Lung microvascular endothelial cell (primary cell): Measurements from ENCODE around the gene NOL9. TPM values are rescaled to one million over a fixed set of nuclear protein-coding genes. Genes with fewer than 3 reads are reported as not detected.
"Not testable (repeated sequence)": the region's sequence is repeated elsewhere in the genome, so short reads cannot be mapped to it uniquely, and the experiment has no call there.

Source experiments
- DNase-seq, 2 donors: peaks; one replicate each; pipeline versions ENCODE4 v3.0.0 to v3.0.0-alpha.2; 2010; ENCODE audit warnings: low read depth in 2 of 2
- total RNA-seq: library from RNA; depleted of rRNA; stranded (reverse); fragments of >200 nt; gene quantifications from 2 replicates; pipeline ENCODE4 v1.2.1, GENCODE V29; 2014

NOL9 gene
- 12.9 and 15.1 TPM in 2 replicates for total RNA-seq

DNA sequence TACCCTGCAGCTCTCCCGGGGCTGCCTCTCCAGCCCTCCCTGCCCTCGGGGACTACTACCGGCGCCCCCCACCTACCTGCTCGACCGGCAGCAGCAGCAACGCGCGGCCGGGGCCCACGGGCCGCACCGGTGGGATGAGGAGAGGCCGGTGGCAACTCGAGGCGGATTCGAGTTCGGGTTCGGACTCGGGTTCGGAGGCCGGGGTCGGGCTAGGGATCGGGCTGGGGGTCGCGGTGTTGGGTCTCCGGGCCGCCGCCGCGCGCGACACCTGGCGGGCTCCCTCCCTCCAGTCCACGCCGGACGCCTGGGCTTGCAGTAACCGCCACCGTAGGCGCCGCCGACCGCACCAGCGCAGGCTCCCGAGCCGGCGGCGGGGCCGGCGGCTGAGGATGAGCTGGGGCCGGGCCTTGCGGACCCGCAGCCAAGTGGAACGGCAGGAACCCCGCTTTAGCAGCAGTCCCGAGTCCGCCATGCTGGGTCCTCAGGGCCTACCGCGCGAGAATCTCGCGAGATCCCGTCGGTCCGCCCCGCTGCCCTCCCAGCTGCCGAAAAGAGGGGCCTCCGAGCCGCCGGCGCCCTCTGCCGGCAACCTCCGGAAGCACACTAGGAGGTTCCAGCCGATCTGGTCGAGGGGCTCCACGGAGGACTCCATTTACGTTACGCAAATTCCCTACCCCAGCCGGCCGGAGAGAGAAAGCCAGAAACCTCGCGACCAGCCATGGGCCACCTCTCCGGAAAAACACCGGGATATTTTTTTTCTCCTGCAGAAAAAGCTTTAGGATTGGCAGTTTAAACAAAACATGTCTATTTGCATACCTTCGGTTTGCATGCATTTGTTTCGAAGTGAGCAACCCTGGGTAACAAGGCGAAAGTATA lies at the start of gene NOL9:
NOL9 (minus strand) TSS at position 483 of the 876 bp plus-strand sequence; CDS start at position 472, 11 bp downstream.
- peak; percentile 92 to 95 for DNase-seq

- peak; percentile 64 to 81 for DNase-seq
Observed at GRCh38 chr1:6603238-6603914, 49.1 kb upstream of the NOL9 start.

GRCh38 chr1:6602669-6603237 lies 48.4 kb upstream of the NOL9 start, which contains the start of gene KLHL21:
Gene KLHL21, minus strand, starts transcription at chr1:6602869. Its CDS starts 52 bp downstream, at chr1:6602817.
- DNase-seq, result peak; percentile 91 to 93

GRCh38 chr1:6601923-6602668 lies 47.8 kb upstream of the NOL9 start:
- peak; percentile 74 for DNase-seq

- DNase-seq, result peak; percentile 77 to 92
Observed at GRCh38 chr1:6601049-6601922, 47.0 kb upstream of the NOL9 start.

DNA sequence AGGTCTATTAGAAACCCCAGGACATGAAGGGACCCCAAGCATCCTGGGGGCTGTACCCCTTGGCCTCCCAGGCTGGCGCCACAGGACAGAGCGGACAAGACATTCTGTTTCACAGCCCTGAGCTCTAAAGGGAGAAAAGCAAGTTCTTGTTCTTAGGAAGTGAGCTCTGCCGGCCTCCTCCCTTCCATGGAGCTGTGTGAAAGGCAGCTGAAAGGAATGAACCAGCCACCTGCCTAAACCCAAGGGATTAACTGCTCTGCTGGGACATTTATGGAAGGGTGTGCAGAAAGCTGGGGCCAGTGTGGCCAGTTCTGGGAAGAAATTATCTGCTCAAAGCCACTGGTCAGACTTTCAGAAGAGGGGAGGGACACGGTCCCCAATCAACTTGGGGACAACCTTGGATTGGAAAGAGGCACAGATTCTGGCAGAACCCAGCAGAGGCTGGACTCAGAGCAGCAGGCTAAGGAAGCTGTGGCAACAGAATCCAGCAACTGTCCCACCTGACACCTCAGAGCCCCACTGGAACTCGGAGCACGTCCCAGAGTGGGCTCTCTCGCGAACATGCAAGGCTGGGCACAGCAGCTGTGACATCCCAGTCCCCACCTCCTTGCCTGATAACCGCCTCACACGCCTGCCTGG lies 46.2 kb upstream of the NOL9 start:
- peak in 1 of 2 donors; percentile 21 for DNase-seq

DNA sequence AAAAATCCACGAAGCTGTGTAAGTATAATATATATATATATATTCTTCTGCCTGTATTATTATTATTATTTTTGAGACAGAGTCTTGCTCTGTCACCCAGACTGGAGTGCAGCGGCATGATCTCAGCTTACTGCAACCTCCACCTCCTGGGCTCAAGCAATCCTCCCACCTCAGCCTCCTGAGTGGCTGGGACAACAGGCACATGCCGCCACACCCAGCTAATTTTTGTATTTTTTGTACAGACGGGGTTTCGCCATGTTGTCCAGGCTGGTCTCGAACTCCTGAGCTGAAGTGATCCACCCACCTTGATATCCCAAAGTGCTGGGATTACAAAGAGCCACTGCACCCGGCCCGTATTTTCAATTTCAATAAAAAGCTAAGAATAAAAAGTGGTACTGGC lies 45.7 kb upstream of the NOL9 start:
- not testable (repeated sequence) for DNase-seq

GRCh38 chr1:6599141-6599975 lies 45.0 kb upstream of the NOL9 start:
- peak in 1 of 2 donors; percentile 38 for DNase-seq

DNA sequence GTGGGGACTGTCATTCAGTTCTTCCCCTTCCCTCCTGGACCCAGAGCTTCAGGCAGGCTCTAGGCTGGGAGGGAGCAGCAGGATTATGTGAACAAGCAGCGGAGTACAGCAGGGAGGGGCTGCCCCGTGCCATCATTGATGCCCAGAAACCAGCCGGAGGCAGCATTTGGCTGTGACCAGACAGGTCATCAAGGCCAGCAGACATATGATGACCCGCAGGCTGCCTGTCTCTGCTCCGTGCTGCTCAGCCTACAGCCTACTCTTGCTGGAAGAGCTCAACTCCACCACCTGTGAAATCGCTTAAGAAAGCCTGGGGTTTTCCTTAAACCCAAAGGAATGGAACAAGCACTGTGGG lies 43.4 kb upstream of the NOL9 start:
- no peak for DNase-seq

- DNase-seq, result no peak
Observed at GRCh38 chr1:6596886-6597776, 42.8 kb upstream of the NOL9 start.

DNA sequence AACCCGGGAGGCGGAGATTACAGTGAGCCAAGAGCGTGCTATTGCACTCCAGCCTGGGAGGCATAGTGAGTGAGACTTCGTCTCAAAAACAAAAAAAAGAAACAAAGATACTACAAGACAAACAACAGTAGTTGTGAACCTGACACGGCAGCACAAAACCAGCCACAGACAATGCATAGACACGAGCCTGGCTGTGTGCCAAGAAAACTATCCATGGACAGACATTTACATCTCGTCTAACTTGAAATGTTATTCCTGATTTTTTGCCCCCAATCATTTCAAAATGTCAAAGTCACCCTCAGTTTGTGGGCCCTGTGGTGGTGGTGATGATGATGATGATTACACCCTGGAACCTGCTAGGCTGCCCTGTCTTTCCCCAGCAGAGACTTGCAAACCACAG lies 42.0 kb upstream of the NOL9 start:
- peak in 1 of 2 donors; percentile 54 for DNase-seq

- DNase-seq, result no peak
Observed at GRCh38 chr1:6594977-6595740, 40.8 kb upstream of the NOL9 start.

GRCh38 chr1:6593810-6594209 lies 39.5 kb upstream of the NOL9 start:
- no peak for DNase-seq

GRCh38 chr1:6592865-6593593 lies 38.7 kb upstream of the NOL9 start:
- DNase-seq, result no peak

DNA sequence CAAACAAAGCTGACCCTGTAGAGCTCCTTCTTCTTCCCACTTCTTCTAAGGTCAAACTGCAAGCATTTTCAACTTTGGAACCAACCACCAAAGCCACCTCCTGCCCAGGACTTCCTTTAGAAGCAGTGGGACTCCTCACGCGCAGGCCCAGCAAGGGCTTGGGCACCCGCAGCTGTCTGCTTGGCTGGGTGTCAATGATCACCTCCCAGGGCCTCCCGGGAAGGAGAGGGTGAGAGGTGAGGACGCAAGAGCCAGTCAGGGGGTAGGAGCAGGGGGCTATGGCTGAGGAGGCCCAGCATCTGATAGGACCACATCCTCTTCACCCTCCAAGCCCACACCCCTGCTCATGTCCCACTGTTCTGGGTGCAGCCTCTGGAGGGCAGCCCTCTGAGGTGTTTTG lies 38.1 kb upstream of the NOL9 start:
- no peak for DNase-seq

DNA sequence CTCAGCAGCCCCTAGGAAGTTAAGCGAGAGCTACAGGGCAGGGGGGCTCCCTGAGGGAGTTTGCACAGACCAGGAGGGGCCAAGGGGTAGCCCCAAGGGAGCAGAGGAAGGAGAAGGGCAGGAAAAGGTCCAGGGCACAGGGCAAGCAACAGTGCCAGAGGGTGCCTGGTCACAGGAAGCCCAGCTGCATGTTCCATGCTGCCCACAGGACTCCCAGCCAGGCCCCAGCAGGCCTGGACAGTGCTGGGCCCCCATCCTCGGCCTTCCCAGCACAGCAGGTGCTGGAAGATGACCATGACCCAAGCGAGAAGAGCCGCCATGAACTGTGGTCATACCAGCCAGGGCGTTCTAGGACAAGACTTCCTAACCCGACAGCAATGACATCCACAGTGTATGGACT lies 37.3 kb upstream of the NOL9 start:
- DNase-seq, result no peak

DNA sequence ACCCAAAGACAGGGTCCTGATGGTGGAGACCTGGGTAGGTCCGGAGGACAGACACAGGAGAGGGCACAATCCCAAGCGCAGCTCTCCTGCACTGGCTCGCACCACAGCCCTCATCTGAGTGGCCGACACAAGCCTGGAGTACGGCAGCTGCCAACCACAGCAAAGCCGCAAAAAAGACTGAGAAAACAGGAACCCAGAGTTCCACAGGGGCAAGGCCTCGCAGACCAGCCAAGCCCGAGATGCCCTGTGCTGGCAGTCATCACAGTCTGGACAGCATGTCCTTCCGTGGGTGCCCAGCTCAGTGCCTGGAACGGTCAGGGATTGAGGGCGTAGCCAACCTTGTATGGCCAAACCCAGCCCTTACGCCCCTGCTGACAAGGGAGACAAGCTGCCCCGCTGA lies 36.9 kb upstream of the NOL9 start:
- DNase-seq, result no peak
